ENCODE measurements around the gene OR4E2.
"Not testable (repeated sequence)": the region's sequence is repeated elsewhere in the genome, so short reads cannot be mapped to it uniquely, and the experiment has no call there.

OR4E2 gene, protein sequence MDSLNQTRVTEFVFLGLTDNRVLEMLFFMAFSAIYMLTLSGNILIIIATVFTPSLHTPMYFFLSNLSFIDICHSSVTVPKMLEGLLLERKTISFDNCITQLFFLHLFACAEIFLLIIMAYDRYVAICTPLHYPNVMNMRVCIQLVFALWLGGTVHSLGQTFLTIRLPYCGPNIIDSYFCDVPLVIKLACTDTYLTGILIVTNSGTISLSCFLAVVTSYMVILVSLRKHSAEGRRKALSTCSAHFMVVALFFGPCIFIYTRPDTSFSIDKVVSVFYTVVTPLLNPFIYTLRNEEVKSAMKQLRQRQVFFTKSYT

DNA sequence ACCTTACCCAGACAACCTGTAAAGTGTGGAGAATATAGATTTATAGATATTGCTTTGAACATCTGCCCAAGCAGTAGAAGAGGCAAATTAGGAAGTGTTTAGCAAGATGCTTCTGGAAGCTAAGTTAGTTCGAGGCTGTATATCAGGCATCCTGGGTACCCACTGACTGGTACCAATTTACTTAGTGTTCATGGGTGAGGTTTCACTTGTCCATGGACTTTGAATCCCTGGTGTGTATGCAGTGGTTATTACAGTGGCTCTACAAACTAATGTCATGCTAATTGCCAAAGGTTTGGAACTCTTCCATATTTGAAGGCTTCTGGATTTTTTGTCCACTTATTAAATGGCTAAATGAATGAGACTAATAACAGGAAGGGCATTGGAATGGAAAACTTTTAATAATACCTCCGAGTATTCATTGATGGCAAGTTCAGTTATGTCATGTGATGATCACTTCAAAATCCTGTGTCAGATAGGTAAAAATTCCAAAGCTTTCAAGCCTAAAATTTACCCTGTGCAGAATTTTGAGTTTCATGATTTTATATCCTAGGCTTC is at the start of gene OR4E2:
Gene OR4E2, plus strand, starts transcription at position 505 of the 555 bp plus-strand sequence. CDS start 11,248 bp downstream, outside the sequence.
- DNase-seq: no peak

GRCh38 chr14:21612324-21612723 is 41.3 kb upstream of the OR4E2 start:
- DNase-seq: no peak

GRCh38 chr14:21614240-21614639 is 39.4 kb upstream of the OR4E2 start:
- DNase-seq: no peak

DNA sequence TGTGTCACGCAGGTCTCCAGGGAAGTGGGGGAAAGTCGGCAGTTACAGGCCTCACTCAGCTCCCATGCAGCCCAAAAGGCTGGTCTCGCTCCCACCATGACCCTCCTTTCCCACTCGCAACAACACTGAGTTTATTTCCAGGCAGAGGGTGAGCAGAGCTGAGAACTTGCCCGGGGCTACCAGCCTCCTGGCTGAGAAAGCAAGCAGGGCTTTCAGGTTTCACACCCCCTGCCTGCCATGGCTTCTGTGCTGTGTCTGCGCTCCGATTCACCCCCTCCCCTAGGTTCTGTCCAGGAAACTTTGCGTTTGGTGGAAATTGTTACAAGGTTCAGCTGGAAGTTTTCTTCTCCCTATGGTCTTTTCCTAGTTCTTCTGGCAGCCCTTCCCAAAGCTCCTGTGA is 36.0 kb upstream of the OR4E2 start:
- no peak for DNase-seq

GRCh38 chr14:21626491-21627230 is 27.0 kb upstream of the OR4E2 start:
- no peak for DNase-seq

DNA sequence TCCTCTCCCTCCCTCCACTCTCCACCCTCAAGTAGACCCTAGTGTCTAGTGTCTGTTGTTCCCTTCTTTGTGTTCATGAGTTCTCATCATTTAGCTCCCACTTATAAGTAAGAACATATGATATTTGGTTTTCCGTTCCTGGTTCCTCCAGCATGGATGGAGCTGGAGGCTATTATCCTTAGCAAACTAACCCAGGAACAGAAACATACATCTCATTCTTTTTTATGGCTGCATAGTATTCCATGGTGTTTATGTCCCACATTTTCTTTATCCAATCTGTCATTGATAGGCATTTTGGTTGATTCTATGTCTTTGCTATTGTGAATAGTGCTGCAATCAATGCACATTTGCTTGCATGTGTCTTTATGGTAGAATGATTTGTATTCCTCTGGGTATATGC is 23.1 kb upstream of the OR4E2 start:
- DNase-seq: not testable (repeated sequence)

GRCh38 chr14:21631084-21631483 is 22.6 kb upstream of the OR4E2 start:
- no peak for DNase-seq

DNA sequence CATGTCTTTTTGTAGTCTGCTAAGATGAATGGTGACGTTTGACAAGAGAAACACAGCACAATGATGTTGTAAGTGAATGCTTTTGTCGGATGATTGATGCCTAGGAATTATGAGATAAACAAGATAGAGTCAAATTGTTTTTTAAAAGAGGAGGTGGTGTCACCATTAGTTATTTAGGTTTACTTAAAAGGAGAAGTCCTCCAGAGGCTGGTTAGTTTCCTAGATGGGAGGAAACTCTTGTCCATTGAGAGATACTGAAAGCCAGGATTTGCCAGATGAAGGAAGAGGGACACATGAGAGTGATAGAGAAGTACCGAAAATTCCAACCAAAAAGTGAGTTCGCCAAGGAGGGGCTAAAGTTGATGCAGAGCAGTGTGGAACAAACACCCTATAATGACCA is 18.8 kb upstream of the OR4E2 start, which contains the start of gene OR10G2:
Gene OR10G2, minus strand, starts transcription at position 101 of the 400 bp plus-strand sequence. Its CDS starts 98 bp downstream, at position 3.
- no peak for DNase-seq

GRCh38 chr14:21642683-21643082 is 11.0 kb upstream of the OR4E2 start:
- DNase-seq: no peak

DNA sequence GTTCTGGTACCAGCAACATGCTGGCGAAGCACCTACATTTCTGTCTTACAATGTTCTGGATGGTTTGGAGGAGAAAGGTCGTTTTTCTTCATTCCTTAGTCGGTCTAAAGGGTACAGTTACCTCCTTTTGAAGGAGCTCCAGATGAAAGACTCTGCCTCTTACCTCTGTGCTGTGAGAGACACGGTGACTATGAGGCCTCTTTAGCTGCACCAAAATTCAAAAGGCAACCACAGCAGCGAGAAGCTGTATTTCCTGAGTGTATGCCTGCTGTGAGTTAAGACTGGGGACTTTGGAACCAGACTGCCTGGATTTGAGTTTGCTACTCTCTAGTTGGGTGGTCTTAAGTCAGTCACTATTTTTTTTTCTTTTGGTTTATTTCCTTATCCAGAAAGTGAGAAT is 10.2 kb upstream of the OR4E2 start:
- no peak for DNase-seq

DNA sequence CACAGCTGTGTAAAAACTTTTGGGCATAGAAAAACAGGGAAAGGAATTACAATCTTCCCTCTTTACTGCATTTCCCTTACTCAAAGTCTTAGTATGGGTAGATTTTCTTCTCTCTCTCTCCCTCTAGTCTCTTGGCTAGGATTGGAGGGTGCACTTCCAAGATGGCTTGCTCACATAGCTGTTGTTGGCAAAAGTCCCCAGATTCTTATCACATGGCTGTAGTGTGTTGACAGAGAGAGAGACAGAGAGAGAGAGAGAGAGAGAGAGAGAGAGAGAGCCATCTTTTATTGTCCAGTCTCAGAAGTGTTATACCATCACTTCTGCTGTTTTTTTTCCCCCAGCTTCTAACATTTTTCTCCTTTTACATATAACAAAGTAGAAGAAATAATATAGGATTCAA is 6.3 kb upstream of the OR4E2 start:
- no peak for DNase-seq

- no peak for DNase-seq
Measured at GRCh38 chr14:21652209-21652808, 1.3 kb upstream of the OR4E2 start.

- DNase-seq: no peak
Measured at GRCh38 chr14:21654215-21654614, 580 bp downstream of the OR4E2 start.

DNA sequence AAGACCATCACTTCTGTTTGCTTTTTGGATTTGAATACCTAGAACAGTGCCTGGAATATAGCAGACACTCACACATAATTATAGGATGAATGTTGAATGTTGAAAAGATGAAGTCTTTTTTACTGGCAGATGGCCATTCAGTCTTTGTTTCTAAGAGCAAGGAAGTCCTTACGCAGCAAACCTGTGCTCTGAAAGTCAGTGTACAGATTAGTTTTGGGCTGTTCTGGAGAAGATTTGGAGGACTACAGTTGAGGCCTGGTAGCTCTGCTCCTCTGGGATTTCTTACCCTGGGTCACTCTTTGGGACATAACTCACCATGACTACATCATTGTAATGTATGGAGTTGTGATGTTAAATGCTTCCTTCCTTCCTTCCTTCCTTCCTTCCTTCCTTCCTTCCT is 3.3 kb downstream of the OR4E2 start:
- no peak for DNase-seq

- no peak for DNase-seq
Measured at GRCh38 chr14:21668377-21668776, 14.7 kb downstream of the OR4E2 start.

GRCh38 chr14:21669284-21669683 is 15.6 kb downstream of the OR4E2 start:
- no peak for DNase-seq

GRCh38 chr14:21671371-21671770 is 17.7 kb downstream of the OR4E2 start:
- no peak for DNase-seq

DNA sequence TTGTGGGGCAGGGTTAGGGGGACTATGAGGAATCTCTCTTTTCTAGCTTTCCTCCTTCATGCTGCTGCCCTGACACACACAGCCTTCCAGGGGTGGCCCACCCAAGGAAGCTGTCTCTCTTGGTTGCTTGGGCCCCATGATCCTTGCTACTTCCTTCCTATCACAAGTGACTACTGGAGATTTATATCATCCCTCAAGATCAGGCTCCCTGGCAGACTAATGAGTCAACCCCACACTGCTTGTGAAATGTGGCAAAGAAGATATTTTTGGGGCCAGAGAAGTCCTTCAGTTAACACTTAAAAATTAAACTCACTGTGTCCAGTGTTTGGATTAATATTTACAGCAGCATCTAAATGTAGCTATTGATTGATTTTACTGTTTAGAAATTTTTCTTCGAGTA is 18.5 kb downstream of the OR4E2 start:
- no peak for DNase-seq

DNA sequence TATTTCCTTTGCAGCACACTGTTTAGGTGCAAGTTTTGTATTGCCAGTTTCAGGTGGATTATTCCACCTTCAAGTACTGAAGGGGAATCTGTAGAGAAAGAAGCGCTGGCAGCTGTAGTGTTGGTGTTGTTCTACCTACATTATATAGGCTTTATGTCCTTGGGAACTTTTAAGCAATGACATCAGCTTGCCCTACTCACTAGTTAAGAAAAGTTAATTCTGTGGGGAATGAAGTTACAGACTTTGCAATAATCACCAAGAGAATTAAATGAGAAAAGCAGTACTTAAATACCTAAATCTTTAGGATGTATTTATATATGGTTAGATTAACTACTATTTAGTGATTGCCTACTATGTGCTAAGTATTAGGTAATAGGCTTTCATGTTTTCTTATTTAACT is 20.1 kb downstream of the OR4E2 start, which contains the start of gene OR4E1:
Gene OR4E1, minus strand, starts transcription at position 101 of the 400 bp plus-strand sequence. CDS start 2,883 bp downstream, outside the sequence.
- DNase-seq: no peak

- DNase-seq: no peak
Measured at GRCh38 chr14:21675566-21675965, 21.9 kb downstream of the OR4E2 start.

GRCh38 chr14:21680072-21680471 is 26.4 kb downstream of the OR4E2 start:
- DNase-seq: no peak

DNA sequence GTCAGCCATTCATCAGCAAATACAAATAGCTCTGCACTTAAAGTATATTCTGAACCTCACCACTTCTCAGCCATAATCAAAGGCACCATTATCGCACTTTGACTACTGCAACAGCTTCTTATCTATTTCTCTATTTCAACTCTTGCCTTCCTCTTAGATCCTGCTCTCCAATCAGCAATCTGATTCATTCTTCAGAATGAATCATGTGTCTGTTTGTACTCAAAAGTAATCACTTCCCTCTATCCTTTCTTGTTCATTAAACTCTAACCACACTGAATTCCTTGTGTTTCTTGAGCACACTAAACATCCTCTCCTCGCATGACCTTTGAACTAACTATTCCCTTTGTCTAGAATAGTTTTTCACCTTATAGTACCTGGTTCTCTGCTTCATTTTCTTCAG is 32.8 kb downstream of the OR4E2 start:
- no peak for DNase-seq

GRCh38 chr14:21694425-21694824 is 40.8 kb downstream of the OR4E2 start:
- no peak for DNase-seq
